ENCODE data around the gene NUB1. TPM values are rescaled to one million over a fixed set of nuclear protein-coding genes. Genes with fewer than 3 reads are reported as not detected.

The NUB1 gene
- total RNA-seq, 1 donor from 2014 or later, result 31.3 TPM

DNA sequence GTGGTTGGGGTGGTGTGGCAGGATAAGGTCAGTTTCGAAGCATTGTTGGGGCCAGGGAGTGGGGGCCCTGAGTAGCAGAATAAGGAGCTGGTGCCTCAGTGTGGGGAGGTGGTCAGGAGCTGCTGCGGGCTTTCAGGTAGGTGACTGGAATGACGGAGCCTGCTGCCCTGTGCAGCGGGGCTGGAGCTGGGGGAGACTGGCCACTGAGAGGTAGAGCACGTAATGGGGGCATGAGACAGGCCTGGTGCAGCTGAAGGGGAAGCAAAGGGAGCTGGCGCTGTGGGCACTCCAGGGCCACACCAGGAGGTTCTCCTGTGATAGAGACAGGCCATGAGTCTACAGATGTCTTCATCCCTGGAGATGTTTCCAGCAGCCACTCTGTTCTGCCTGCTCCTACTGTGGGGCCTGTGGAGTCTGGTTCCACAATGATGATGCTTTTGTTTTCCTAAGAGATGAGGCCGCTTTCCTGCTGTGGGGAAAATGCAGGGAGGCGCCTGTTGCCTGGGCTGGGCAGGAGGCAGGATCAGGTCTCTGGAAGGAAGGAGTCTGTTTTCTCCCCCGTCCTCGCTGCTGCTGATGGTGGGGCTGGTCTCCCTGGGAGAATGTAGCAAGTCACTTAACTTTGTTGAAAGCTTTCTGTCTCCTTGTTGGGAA is 31.1 kb downstream of the NUB1 start:
- no peak for ATAC-seq
- no peak for DNase-seq (ENCODE audit: missing footprints)
- intact Hi-C loops (cut with DNase I), result no loop called here

DNA sequence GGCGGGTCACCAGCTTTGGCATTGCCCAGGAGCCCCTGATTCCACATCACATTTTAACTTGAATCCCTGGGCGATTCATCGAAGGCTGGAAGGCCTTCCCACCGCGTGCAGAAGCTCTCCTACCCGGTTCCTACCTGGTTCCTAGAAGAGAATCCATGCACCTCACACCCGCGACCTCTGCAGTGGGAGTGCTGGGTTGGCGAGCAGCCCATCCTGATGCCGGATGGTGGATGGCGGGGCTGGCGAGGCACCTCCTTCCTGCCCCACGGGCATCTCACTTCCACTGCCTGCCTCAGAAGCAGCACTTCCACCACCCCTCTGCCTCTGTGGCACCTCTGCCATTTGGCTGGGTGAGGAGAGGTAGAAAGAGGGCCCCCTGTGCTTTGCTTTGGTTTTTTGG is 32.0 kb downstream of the NUB1 start:
- intact Hi-C loops (cut with DNase I), result no loop called here
- ATAC-seq, result no peak
- DNase-seq (ENCODE audit: missing footprints), result no peak

DNA sequence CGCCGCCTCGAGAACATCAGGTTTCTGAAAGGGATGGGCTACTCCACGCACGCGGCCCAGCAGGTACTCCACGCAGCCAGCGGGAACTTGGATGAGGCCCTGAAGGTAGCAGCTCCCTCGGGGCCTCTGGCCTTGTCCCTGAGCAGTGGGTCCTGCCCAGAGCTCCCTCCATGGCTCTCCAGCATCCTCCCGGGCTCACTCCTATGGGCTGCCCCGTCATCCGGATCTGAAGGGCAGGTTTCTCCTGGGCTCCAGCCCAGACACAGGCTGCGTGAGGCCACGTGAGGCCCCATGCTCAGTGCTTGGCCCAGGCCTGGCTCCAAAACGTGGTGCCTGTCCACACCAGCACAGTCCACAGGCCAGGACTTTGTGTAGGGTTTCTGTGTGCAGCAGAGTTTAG is 32.5 kb downstream of the NUB1 start:
- ATAC-seq (peak; percentile 71), DNase-seq (ENCODE audit: missing footprints) (peak; percentile 48)
- intact Hi-C loops (cut with DNase I), result no loop called here

DNA sequence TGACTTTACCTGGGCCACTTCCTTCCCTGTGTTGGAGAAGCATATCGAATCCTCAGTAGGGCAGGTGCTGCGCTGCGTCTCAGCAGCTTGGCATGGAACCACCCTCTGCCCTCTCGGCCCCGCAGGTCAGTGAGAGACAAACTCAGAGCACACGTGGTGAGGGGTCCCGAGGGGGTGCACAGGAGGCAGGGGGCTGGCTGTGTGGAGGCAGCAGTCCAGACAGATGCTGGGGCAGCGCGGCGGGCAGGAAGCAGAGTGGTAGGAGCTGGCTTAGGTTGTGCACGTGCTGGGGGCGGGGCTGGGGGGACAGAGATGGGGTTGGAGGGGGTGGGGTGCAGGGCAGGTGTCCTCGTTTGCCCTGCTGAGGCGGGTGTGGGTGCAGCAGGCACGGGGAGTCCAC is 33.1 kb downstream of the NUB1 start:
- intact Hi-C loops (cut with DNase I), result no loop called here
- DNase-seq (ENCODE audit: missing footprints) (no peak), ATAC-seq (no peak)

DNA sequence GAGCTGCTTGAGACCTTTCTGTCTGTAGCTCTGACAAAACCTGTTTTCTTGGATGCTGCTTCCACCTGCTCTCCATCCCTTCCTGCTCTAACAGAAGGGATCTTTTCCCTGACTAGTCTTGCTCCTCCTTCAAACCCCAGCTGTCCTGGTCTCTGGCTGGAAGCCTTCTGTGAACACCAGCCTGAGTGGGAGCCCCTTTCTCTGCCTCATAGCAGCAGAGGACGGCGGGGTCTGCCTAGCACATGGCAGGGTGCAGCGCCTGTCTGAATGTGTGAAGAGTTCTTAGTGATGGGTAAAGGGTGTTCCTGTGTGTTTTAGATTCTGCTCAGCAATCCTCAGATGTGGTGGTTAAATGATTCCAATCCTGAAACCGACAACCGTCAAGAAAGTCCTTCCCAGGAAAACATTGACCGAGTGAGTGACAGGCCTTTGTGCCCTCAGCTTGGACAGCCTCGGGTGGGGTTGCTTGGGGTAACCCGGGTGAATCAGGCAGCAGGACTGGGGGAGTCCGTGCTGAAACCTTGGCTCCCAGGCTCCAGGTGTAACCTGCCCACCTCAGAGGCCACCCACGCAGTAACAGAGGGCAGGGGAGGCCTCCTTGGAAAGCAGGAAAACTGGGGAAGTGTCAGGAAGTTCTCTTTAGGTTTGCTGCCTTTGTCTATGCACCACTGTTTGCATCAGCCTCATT is 34.1 kb downstream of the NUB1 start:
- intact Hi-C loops (cut with DNase I), result no loop called here
- DNase-seq (ENCODE audit: missing footprints) (no peak), ATAC-seq (no peak)

DNA sequence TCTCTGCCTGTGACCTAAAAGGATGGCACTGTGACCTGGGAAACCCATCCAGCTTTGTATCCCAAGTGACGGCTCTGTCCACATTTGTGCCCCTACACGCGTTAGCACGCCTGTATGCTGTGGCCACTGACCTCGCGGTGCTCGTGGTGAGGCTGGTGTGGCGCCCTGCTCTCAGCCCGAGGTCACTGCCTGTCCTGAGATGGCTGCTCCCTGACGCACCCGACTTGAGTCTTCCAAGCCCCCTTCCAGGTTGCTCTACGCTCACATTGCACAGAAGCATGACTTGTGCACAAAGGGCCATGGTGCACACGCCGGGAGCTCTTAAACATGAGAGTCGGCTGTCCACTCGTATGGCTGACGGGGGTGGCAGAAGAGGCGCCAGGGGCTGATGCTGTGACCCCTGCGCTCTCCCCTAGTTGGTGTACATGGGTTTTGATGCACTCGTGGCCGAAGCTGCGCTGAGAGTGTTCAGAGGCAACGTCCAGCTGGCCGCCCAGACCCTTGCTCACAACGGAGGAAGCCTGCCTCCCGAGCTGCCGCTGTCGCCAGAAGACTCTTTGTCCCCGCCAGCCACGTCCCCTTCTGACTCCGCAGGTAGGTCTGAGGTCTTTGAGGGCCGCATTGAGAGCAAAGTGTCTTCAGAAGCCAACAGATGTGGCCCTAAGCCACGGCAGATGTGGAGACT is 34.7 kb downstream of the NUB1 start:
- no peak for ATAC-seq
- DNase-seq (ENCODE audit: missing footprints), result no peak
- intact Hi-C loops (cut with DNase I), result no loop called here

DNA sequence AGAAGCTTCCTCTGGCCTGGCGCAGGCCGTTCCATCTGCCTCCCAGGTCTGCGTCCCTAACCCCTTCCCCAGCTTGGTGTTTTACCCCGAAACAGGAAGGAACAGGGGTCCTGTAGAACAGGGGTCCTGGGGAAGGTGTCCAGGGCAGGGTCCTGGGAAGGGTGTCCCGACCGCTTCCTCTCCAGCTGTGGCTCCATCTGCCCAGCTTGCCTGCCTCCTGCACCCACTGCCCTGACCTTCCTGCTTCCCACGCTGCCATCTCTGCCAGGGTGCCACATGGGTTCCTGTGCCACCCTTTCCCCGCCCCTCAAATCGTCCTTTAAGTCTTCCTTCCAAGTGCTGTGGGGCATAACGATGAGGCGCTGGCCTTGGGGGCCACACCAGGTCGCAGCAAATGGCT is 35.8 kb downstream of the NUB1 start:
- DNase-seq (ENCODE audit: missing footprints) (no peak), ATAC-seq (no peak)
- intact Hi-C loops (cut with DNase I), result no loop called here

DNA sequence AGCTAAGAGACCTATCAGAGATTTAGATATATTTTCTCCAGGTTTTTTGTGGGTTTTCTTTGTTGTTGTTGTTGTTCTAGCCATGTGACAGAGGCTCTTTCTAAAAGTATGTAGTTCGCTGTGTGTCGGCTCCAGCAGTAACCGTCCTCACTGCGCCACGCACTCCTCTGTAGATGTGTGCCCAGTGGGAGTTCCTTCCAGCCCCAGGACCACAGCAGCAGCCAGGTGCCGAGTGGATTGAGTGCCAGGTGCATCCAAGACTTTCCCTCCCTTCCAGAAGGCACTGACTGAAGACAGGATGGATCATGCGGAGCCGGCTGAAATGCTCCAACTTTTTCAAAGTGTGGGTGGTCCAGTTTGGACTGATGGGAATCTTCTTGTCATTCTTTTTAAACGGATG is 36.4 kb downstream of the NUB1 start:
- no peak for ATAC-seq
- DNase-seq (ENCODE audit: missing footprints), result no peak
- intact Hi-C loops (cut with DNase I), result no loop called here

DNA sequence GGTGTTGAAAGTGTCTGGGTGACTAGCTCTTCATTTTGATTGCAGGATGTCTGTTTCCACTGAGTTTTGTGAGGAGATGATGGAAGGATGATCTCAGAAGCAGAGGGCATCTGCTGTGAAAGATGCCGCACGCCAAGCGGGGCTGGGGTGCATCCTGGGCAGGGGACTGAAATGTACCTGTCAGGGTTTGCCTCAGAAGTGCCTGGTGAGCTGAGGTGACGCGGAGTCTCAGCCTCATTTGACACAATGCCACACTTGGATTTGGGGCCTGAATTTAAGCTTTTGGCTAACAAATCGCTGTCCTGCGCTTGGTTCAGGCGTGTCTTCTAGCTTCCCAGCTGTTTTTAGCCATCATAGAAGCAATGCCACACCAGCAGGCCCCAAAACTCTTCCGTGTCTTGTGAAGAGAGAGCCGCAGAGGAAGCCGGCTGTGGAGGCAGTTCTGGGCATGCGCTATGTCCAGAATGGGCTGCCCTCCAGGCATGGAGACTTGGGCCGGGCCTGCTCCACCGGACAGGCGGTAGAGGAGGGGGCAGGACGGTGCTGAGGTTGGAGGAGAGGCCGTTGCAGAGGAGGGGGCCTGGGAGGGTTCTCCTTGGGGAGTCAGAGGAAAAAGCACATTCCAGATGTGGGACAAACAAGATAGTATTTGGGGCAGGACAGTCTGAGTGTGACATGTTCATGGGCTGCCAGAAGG is 37.0 kb downstream of the NUB1 start:
- DNase-seq (ENCODE audit: missing footprints) (no peak), ATAC-seq (no peak)
- intact Hi-C loops (cut with DNase I), result no loop called here

DNA sequence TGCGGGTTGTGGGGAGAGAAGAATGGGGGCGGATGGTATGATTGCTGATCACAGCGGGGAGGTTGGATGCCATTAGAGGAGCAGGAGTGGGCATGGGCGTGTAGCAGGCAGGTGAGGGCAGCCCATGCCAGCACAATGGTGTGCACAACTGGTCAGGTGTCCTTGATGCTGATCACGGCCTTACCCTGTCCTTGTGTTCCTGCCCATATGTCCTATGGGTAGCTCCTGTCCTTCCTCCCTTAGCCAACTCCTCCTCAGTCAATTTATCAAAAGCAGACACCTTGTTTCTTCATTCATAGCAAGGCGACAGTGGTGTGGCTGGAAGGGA is 37.5 kb downstream of the NUB1 start:
- DNase-seq (ENCODE audit: missing footprints) (no peak), ATAC-seq (no peak)
- intact Hi-C loops (cut with DNase I), result no loop called here

DNA sequence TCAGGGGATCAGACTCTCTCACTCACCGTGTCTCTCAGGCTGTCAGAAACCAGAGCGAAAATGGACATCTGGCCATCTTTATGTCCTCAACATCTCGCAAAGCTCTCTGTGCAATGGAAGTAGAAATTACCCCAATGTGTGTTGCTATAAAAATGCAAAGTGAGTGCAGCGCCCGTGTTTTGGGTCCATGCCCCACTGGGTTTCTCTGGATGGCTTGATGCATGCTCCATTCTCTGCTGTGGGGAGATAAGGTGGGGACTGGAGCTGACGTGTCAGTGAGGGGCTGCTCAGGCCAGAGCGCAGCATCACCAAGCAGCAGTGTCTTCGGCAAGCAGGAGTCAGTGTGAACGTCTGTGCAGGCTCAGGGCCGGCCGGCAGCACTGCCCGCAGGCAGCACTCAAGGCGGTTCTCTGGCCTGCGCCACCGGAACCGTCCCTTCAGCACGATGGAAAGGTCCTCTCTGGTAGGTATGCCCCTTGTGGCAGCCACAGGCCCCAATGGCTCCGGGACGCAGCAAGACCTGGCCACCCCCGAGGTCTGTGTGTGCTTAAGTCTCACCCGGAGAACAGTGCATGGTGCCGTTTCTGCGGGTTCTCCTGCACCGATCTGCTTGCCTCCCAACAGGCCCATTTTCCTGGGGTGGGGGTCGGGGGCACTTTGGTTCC is 38.1 kb downstream of the NUB1 start:
- intact Hi-C loops (cut with DNase I), result no loop called here
- ATAC-seq (no peak), DNase-seq (ENCODE audit: missing footprints) (no peak)

DNA sequence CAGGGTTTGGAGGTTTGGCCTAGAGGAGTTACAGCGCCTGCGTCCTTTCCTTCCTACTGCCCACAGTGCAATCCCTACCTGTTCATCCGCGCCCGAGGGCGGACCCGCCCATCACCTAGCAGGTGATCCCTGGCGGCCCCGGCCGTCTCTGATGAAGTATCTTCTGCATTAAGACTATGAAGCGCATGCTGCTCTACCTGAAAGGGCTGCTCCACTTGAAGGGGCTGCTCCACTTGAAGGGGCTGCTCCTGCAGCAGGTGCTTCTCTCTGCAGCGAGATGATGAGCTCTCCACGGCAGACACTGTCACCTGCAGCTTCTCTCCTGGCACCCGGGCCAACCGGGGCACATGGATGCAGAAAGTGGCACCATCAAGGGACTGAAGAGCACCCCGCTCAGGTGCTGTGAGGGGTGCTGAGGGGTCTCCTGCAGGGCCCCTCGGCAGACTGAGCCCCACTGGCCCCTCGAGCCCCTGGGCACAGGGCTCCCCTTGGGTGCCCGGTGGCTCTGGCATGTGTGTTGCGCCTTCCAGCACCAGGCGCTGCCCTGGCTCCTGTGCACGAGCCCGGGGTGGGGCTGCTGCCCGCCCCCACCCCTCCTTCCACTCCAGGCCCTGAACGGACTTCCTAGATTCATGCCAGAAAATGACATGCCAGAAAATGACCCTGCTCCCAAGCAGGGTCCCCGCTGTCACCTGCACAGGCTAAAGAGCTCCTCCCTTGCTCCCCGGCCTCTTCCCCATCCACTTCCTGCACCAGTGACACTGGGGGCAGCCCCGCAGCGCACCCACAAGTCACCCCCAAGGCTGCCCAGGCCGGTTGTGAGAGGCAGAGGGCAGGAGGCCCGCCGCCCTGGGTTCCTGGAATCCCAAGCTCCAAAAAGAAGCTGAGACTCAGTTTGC is 38.8 kb downstream of the NUB1 start:
- intact Hi-C loops (cut with DNase I), result no loop called here

DNA sequence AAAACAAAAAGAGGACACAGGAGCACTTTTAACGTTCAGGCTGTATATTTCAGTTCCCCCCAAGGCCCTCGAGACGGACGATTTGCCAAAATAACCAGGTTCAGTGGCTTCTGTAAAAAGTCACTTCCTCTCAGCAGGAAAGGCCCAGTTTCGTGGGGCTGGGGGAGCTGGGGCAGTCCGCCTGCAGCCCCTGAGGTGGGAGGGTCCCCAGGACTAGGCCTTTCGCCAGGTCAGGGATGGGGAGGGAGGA is 39.4 kb downstream of the NUB1 start:
- DNase-seq (ENCODE audit: missing footprints) (no peak), ATAC-seq (no peak)
- intact Hi-C loops (cut with DNase I), result no loop called here

More for the DNA sequence above, 38.8 kb downstream of the NUB1 start:
- ATAC-seq (no peak), DNase-seq (ENCODE audit: missing footprints) (no peak)

DNA sequence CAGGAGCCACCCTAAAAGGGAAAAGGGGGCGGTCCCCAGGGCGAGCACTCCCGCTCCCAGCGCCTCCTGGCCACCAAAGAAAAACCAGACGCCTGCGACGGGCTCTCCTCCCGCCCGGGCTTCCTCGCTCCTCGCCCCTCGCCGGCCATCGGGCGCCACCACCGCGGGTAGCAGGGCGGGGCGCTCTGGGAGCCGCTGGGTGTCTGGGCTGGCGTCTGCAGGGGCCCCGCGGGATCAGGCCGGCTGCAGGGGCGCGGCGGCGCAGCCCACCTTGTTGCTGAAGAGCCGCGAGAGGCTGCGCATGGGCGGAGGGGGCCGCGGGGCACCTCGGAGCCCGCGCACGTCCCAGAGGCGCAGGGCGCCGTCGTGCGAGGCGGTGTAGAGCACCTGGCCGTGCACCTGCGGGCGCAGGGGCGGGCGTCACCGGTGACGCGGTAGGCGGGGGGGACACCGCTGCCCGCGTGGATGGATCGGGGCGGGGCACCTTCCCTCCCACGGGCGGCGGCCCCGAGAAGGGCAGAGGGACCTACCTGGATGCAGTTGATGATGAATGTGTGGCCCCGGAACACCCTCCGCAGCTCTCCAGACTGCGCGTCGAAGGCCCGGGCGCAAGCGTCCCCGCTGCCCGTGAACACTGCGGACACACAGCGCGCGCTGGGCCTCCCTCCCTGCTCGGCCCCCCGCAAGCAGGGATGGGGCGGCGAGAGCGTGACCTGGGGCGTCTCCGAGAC is 39.9 kb downstream of the NUB1 start:
- intact Hi-C loops (cut with DNase I), result no loop called here
- ATAC-seq (no peak), DNase-seq (ENCODE audit: missing footprints) (no peak)

DNA sequence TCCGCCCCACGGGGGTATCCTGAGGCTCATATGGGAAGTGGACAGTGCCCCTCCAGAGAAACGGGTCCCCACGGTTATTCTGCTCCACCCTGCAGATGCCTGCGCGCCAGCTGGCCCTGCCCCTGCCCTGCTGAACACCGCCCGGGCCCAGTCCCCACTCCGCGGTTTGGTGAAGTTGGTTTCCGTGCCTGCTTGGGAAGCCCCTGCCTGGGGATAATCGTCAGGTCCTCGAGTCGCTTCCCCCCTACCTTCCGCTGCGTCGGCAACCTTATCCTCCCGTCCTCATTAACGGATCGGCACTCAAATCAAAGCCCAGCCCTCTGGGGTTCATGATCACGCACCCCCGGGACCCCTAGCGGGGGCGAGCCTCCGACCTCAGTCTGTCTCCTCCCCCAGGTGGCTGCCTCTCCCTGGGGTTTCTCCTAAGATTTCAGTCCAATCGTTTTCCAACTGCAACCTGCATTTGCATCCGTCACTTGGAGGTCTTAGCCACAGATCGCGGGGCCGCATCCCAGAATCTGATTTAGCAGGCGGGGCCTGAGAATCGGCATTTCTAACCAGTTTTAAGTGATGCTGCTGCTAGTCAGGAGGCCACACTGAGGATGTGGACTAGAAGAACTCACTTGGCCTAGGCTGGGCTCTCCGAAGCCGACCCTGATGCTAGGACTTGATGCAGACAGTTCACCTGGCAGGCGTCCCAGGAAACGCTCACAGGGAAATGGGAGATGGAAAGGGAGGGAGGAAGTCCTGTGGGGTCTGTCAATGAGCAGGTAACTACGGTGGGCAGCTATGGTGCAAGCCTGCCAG is 40.7 kb downstream of the NUB1 start:
- no peak for DNase-seq (ENCODE audit: missing footprints)
- no peak for ATAC-seq
- intact Hi-C loops (cut with DNase I), result no loop called here

DNA sequence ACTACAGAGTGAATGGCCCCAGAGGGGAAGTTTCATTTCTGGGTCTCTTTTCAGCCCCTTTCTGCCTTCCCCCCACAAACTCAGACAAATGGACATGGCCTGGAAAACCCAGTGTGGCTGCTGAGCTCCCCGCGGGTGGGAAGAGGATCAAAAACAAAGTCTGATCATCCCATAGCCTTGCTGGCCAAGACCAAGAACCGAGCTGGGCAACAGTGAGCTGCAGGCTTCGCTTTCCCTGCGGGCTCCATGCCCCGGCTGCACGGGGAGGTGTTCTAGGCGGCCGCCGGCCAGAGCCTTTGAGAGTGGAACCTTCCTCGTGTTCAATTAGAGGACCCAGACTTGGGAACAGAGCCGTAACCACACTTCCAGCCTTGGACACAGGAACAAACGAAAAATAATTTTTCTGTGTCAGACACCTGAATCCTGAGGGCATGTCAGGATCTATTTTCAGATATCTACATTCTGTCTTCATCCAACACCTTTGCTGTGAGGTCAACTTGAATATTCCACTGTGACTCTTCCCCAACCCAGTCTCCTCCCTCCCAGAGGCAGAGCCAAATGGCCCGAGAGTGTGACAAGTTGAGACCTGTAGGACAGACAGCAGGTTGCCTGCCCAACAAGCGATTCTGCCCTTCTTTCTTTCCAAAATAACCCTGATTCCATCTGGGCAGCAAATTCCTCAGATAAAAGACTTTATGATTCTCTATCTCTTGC is 42.2 kb downstream of the NUB1 start:
- intact Hi-C loops (cut with DNase I), result no loop called here
- ATAC-seq (no peak), DNase-seq (ENCODE audit: missing footprints) (no peak)

DNA sequence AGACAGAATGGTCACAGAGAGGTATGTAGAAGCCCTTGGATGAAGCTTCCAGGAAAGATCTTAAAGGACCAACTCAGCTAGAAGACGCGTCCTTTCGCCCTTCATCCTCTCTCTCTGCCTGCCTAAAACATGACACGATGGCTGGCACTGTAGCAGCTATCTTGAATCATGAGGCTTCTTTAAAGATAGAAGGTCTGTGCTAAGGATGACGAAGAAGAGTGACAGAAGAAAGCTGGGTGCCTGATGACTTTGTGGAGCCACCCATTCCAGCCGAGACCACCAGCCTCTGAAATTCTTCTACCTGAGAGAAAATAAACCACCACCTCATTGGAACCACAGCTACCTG is 42.7 kb downstream of the NUB1 start:
- intact Hi-C loops (cut with DNase I), result no loop called here
- DNase-seq (ENCODE audit: missing footprints), result no peak

More for the DNA sequence above, 42.7 kb downstream of the NUB1 start:
- ATAC-seq, result no peak

All from Right ventricle myocardium inferior (tissue), 1 donor.